HepG2 (cell line): ENCODE data around the gene REM2. TPM values are rescaled to one million over a fixed set of nuclear protein-coding genes. Genes with fewer than 3 reads are reported as not detected.

ENCODE experiments used
- ATAD3A ChIP-seq: sonication (generic); formaldehyde crosslinking; IDR thresholded peaks from 2 replicates; pipeline ENCODE4 v1.4.0; 2020; ENCODE audit warnings: missing genetic modification reagents
- CEBPG ChIP-seq: IDR thresholded peaks from 2 replicates; pipeline ENCODE4 v1.6.1; 2016
- DBP ChIP-seq: sonication (generic); formaldehyde crosslinking; IDR thresholded peaks from 2 replicates; pipeline ENCODE4 v1.4.0; 2020; ENCODE audit warnings: missing genetic modification reagents; ENCODE audit errors: not compliant biosample characterization
- ELF1 ChIP-seq: sonication (generic); formaldehyde crosslinking; IDR thresholded peaks from 2 replicates; pipeline ENCODE4 v1.4.0; 2020; ENCODE audit warnings: missing genetic modification reagents
- GATAD2A ChIP-seq: IDR thresholded peaks from 2 replicates; pipeline ENCODE4 v1.6.1; 2016
- GLI4 ChIP-seq: sonication (generic); formaldehyde crosslinking; IDR thresholded peaks from 2 replicates; pipeline ENCODE4 v1.5.1; 2020; ENCODE audit warnings: missing genetic modification reagents, mild to moderate bottlenecking, moderate library complexity, borderline replicate concordance
- IKZF4 ChIP-seq: sonication (generic); formaldehyde crosslinking; IDR thresholded peaks from 2 replicates; pipeline ENCODE4 v1.5.1; 2020; ENCODE audit warnings: borderline replicate concordance, mild to moderate bottlenecking, low read depth, missing genetic modification reagents; ENCODE audit errors: not compliant biosample characterization
- NAIF1 ChIP-seq: sonication (generic); formaldehyde crosslinking; IDR thresholded peaks from 2 replicates; pipeline ENCODE4 v1.5.0; 2020; ENCODE audit warnings: mild to moderate bottlenecking, missing genetic modification reagents, borderline replicate concordance
- NFRKB ChIP-seq: fragments of 450-650 bp; IDR thresholded peaks from 2 replicates; pipeline ENCODE4 v1.6.1; 2017
- RAD51 ChIP-seq: fragments of 450-650 bp; IDR thresholded peaks from 2 replicates; pipeline ENCODE4 v1.6.1; 2016; ENCODE audit warnings: borderline replicate concordance
- SNAPC2 ChIP-seq: sonication (generic); formaldehyde crosslinking; IDR thresholded peaks from 2 replicates; pipeline ENCODE4 v1.8.1; 2022; ENCODE audit warnings: mild to moderate bottlenecking, missing genetic modification reagents
- SYNCRIP ChIP-seq: fragments of 200-400 bp; formaldehyde crosslinking; IDR thresholded peaks from 2 replicates; pipeline ENCODE4 v1.6.1; 2018; ENCODE audit warnings: mild to moderate bottlenecking, low read depth, low read length; ENCODE audit not compliant: insufficient read depth
- TCF7 ChIP-seq: sonication (generic); IDR thresholded peaks from 2 replicates; pipeline ENCODE4 v1.6.1; 2016; ENCODE audit warnings: antibody characterized with exemption, low read depth
- ZBTB34 ChIP-seq: sonication (generic); formaldehyde crosslinking; IDR thresholded peaks from 2 replicates; pipeline ENCODE4 v1.8.0; 2022; ENCODE audit warnings: mild to moderate bottlenecking, missing genetic modification reagents
- ZGPAT ChIP-seq: IDR thresholded peaks from 2 replicates; pipeline ENCODE4 v1.6.1; 2016; ENCODE audit warnings: mild to moderate bottlenecking
- ZMYM4 ChIP-seq: sonication (generic); formaldehyde crosslinking; IDR thresholded peaks from 2 replicates; pipeline ENCODE4 v1.8.1; 2023; ENCODE audit warnings: mild to moderate bottlenecking, missing genetic modification reagents
- ZNF224 ChIP-seq: sonication (generic); formaldehyde crosslinking; IDR thresholded peaks from 2 replicates; pipeline ENCODE4 v1.5.0; 2020; ENCODE audit warnings: mild to moderate bottlenecking, missing genetic modification reagents
- ZNF253 ChIP-seq: sonication (generic); formaldehyde crosslinking; IDR thresholded peaks from 2 replicates; pipeline ENCODE4 v1.8.0; 2022; ENCODE audit warnings: mild to moderate bottlenecking, missing genetic modification reagents, borderline replicate concordance
- ZNF460 ChIP-seq: sonication (generic); formaldehyde crosslinking; IDR thresholded peaks from 2 replicates; pipeline ENCODE4 v1.5.1; 2020; ENCODE audit warnings: missing genetic modification reagents, mild to moderate bottlenecking, borderline replicate concordance
- ZNF484 ChIP-seq: sonication (generic); formaldehyde crosslinking; IDR thresholded peaks from 2 replicates; pipeline ENCODE4 v1.5.1; 2020; ENCODE audit warnings: mild to moderate bottlenecking, low read depth, missing genetic modification reagents, borderline replicate concordance
- ZNF780A ChIP-seq: sonication (generic); formaldehyde crosslinking; IDR thresholded peaks from 2 replicates; pipeline ENCODE4 v1.8.0; 2022; ENCODE audit warnings: mild to moderate bottlenecking, missing genetic modification reagents, moderate library complexity
- ZNF891 ChIP-seq: sonication (generic); formaldehyde crosslinking; IDR thresholded peaks from 2 replicates; pipeline ENCODE4 v1.5.0; 2020; ENCODE audit warnings: mild to moderate bottlenecking, missing genetic modification reagents
- polyA plus RNA-seq, 8 experiments: library from polyadenylated mRNA; depleted of rRNA in 3 of 8; stranded (reverse) in 7 of 8; unstranded in 1 of 8; fragments of >200 nt; fragmentation: Illumina TruSeq in 4 of 8; extraction: Trizol in 4 of 8; gene quantifications; 2 replicates each; pipeline versions ENCODE4 v1.2.1 to v1.2.3, GENCODE V29; 2011 to 2016; ENCODE audit warnings: low read depth in 4 of 8, missing spikeins in 1 of 8, mixed read lengths in 1 of 8; ENCODE audit not compliant: insufficient read depth in 1 of 8
- total RNA-seq, 5 experiments: library from RNA; depleted of rRNA; stranded (reverse); fragments of >200 nt; fragmentation: Illumina TruSeq; extraction: Trizol; gene quantifications; 2 replicates each; pipeline ENCODE4 v1.2.3, GENCODE V29; 2016; ENCODE audit warnings: low read depth in 1 of 5
- TF ChIP-seq, protein P1 (sequence below): sonication (generic); formaldehyde crosslinking; IDR thresholded peaks from 2 replicates; pipeline ENCODE4 v1.4.0; 2020; ENCODE audit warnings: missing genetic modification reagents

REM2 gene
- total and polyA plus RNA-seq, 2 of the 13 experiments (the other 11 are each of a cell fraction or from before 2014, with no cell fraction given) = 0.20 TPM; not detected in 1

DNA sequence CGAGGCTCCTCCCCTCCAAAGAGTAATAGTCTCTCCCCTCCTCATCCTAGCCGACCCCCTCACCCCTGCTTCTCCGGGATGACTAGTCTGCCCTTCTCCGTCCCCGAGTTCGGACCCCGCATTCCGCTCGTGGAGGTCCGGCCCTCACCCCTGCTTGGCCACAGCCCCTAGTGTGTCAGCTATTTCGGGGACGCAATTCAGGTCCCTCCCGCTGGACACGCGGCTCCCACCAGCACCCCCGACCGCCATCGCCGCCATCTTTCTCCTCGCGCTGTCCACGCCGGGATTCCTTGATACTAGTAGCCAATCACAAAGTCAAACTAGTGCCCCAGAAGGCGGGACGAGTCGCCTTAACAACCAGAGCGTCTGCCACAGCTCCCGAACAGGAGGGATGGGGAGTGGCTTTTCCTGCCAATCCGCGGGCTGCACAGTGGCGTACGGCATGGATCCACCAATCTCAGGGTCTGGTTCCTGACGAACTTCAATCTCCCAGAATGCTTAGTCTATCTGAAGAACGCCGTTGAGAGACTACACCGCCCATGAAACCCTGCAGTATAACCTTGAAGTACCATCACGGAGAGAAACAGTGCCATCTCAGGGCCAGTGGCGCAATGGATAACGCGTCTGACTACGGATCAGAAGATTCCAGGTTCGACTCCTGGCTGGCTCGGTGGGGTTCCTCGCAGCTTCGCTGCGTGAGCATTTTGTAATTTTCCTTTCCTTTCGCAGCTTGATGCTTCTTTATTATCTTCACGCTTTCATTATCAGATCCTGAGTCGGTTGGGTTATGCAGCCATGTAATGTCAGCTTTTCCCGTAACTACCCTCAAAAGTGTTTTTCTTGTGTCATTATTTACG is 46.3 kb downstream of the REM2 start, which contains the start of gene PRMT5 (continued):
- TF ChIP-seq DBP (CRISPR knock-in tag) = peak; percentile 99
- no peak; the same call in 1 of the 2 replicates for TF ChIP-seq ZNF460 (CRISPR knock-in tag)
- TF ChIP-seq ZNF224 (CRISPR knock-in tag) = peak; percentile 88
- peak; percentile 97 for TF ChIP-seq ZNF780A
- TF ChIP-seq ZNF484 = peak; percentile 91; the same call in 1 of the 2 replicates
- TF ChIP-seq NAIF1 (CRISPR knock-in tag) = peak; percentile 88; the same call in 1 of the 2 replicates
- peak; percentile 93 for TF ChIP-seq NFRKB
- TF ChIP-seq TCF7 = no peak
- TF ChIP-seq ZNF253 (CRISPR knock-in tag) = no peak; the same call in 1 of the 2 replicates
- peak; percentile 96 for TF ChIP-seq ATAD3A
- no peak for TF ChIP-seq SYNCRIP
- TF ChIP-seq IKZF4 (CRISPR knock-in tag) = peak; percentile 96
- TF ChIP-seq ZBTB34 (CRISPR knock-in tag) = peak; percentile 84
- TF ChIP-seq, protein P1, sequence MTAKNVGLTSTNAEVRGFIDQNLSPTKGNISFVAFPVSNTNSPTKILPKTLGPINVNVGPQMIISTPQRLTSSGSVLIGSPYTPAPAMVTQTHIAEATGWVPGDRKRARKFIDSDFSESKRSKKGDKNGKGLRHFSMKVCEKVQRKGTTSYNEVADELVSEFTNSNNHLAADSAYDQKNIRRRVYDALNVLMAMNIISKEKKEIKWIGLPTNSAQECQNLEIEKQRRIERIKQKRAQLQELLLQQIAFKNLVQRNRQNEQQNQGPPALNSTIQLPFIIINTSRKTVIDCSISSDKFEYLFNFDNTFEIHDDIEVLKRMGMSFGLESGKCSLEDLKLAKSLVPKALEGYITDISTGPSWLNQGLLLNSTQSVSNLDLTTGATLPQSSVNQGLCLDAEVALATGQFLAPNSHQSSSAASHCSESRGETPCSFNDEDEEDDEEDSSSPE = peak; percentile 85
- peak; percentile 42; the same call in 1 of the 2 replicates for TF ChIP-seq SNAPC2
- peak; percentile 72 for TF ChIP-seq ELF1 (CRISPR knock-in tag)
- TF ChIP-seq GATAD2A (CRISPR knock-in tag) = peak; percentile 96
- TF ChIP-seq ZGPAT = peak; percentile 100
- TF ChIP-seq ZNF891 = peak; percentile 99
- TF ChIP-seq GLI4 (CRISPR knock-in tag) = peak; percentile 75; the same call in 1 of the 2 replicates
- peak; percentile 97 for TF ChIP-seq ZMYM4 (CRISPR knock-in tag)
- TF ChIP-seq CEBPG = peak; percentile 98
- no peak for TF ChIP-seq RAD51
